PC-3 (cell line): ENCODE measurements around the gene PRKCE. TPM values are rescaled to one million over a fixed set of nuclear protein-coding genes. Genes with fewer than 3 reads are reported as not detected.

Experiments
- ATAC-seq: fragments of 200-7000 bp; cut with Tn5 transposase; 2 replicates; pipeline ENCODE4 v1.9.1; 2020; ENCODE audit warnings: mild to moderate bottlenecking, moderate library complexity
- BruUV-seq: library from RNA; stranded (reverse); fragments of 400-500 nt; replicated peaks from 2 replicates; lab custom pipeline; 2021; lab: Mats Ljungman, UMichigan
- CTCF ChIA-PET: fragments of 300-600 bp; sonication (Branson Sonifier 250); formaldehyde crosslinking; loops from one replicate; lab custom pipeline; 2022; ENCODE audit warnings: antibody characterized with exemption; lab: Charles Lee
- POLR2A ChIA-PET: fragments of 300-600 bp; sonication (Branson Sonifier 250); formaldehyde crosslinking; loops from one replicate; lab custom pipeline; 2022; ENCODE audit warnings: antibody characterized with exemption; ENCODE audit not compliant: unreplicated experiment; lab: Charles Lee
- DNase-seq: peaks from one replicate; pipeline ENCODE4 v3.0.0-alpha.2; 2015
- H2AFZ ChIP-seq: fragments of 300-600 bp; sonication (generic); 2 replicates; pipeline ENCODE4 v1.6.0; 2016; ENCODE audit warnings: antibody characterized with exemption, low read length
- H3F3A ChIP-seq: fragments of 300-600 bp; sonication (generic); one replicate; pipeline ENCODE4 v1.6.0; 2017; ENCODE audit warnings: antibody characterized with exemption, low read length, control low read depth, mild to moderate bottlenecking; ENCODE audit not compliant: unreplicated experiment
- H3K27ac ChIP-seq: fragments of 300-600 bp; sonication (generic); 2 replicates; pipeline ENCODE4 v1.5.1; 2016; ENCODE audit warnings: mild to moderate bottlenecking, low read length
- H3K27me3 ChIP-seq: fragments of 300-600 bp; sonication (generic); 2 replicates; pipeline ENCODE4 v1.6.1; 2016; ENCODE audit warnings: low read length, mixed read lengths
- H3K36me3 ChIP-seq: fragments of 300-600 bp; sonication (generic); 2 replicates; pipeline ENCODE4 v1.6.1; 2016; ENCODE audit warnings: low read depth, mixed run types, low read length, mixed read lengths
- H3K4me1 ChIP-seq: fragments of 300-600 bp; sonication (generic); 2 replicates; pipeline ENCODE4 v1.5.1; 2016; ENCODE audit warnings: low read length; ENCODE audit not compliant: insufficient read depth
- H3K4me2 ChIP-seq: fragments of 300-600 bp; sonication (generic); 2 replicates; pipeline ENCODE4 v1.6.0; 2016; ENCODE audit warnings: low read length
- H3K4me3 ChIP-seq: fragments of 300-600 bp; sonication (generic); 2 replicates; pipeline ENCODE4 v1.5.1; 2016; ENCODE audit warnings: mild to moderate bottlenecking, low read length, mixed read lengths
- H3K79me2 ChIP-seq: fragments of 300-600 bp; sonication (generic); 2 replicates; pipeline ENCODE4 v1.6.1; 2017; ENCODE audit warnings: low read length, mixed read lengths
- H3K9ac ChIP-seq: fragments of 300-600 bp; sonication (generic); 2 replicates; pipeline ENCODE4 v1.6.0; 2016; ENCODE audit warnings: mild to moderate bottlenecking, low read length
- H3K9me2 ChIP-seq: fragments of 300-600 bp; sonication (generic); replicated peaks from 2 replicates; pipeline ENCODE4 v1.6.1; 2016; ENCODE audit warnings: mixed run types, low read length, mixed read lengths
- H3K9me3 ChIP-seq: fragments of 300-600 bp; sonication (generic); 2 replicates; pipeline ENCODE4 v1.6.1; 2016; ENCODE audit warnings: low read length, mixed read lengths
- H4K20me1 ChIP-seq: fragments of 300-600 bp; sonication (generic); 2 replicates; pipeline ENCODE4 v1.6.1; 2016; ENCODE audit warnings: low read length, mixed read lengths
- CTCF ChIP-seq: fragments of 300-600 bp; sonication (generic); conservative IDR thresholded peaks from 2 replicates; pipeline ENCODE4 v1.5.1; 2017; ENCODE audit warnings: antibody characterized with exemption, low read depth, mild to moderate bottlenecking, low read length
- EZH2 ChIP-seq: fragments of 300-600 bp; sonication (generic); IDR thresholded peaks from one replicate; pipeline ENCODE4 v1.6.1; 2017; ENCODE audit warnings: antibody characterized with exemption, mild to moderate bottlenecking, low read length; ENCODE audit not compliant: unreplicated experiment
- EZH2phosphoT487 ChIP-seq: fragments of 300-600 bp; sonication (generic); IDR thresholded peaks from 2 replicates; pipeline ENCODE4 v1.6.1; 2018; ENCODE audit warnings: mild to moderate bottlenecking, antibody characterized with exemption, low read length, borderline replicate concordance
- intact Hi-C: fragments of 100-400 bp; cut with micrococcal nuclease; formaldehyde crosslinking; loops from 2 replicates; pipeline ENCODE4 v1.9.0; 2023
- total RNA-seq: library from RNA; depleted of rRNA; stranded (reverse); fragments of >200 nt; gene quantifications from 2 replicates; pipeline ENCODE4 v1.2.3, GENCODE V29; 2014; rRNA removed

Gene PRKCE
- total RNA-seq, 1 experiment from 2014 or later, result 7.0 TPM

DNA sequence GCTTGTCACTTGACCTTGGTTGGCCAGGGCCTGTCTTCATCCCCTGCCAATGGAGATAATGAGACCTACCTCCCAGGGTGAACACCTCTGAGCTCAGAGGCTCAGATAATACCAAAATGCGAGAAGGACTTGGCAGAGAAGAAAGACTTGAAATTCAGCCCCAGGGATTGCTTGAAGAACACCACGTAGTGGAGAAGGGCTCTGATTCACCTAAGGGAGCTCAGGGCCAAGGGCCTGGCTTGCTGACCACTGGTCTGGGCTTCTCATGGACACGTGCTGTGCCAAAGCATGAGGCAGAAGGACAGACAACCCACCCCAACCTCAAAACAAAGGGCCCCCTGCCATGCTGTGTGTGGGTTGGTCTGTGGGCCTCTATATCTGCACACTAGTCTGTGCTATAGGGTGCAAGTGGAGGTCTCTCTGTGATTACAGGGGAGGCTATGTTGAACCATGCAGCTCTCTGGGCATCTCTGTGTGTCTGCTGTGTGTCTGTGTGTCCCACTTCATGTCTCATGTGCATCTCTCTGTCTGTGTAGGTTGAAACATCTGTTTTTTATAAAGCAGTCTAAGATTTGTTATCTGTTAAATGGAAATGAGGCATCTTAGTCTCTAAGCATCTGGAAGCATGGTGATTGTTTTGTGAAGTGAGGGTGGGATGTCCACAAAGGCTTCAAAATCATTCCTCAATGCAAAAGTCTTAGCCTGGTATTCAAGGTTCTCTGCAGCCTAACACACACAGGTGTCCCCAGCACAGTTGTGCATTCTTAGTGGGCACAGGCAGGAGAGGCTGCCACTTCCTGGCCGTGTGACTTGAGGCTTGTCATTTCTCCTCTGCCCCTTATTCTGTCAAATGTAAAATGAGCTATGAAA lies 584.8 kb downstream of the PRKCE start:
- Histone ChIP-seq H3K36me3 (no peaks in the 10 kb centered on the region), H2AFZ (no peak overlapping the region), H3K4me1 (peaks cover 2% of the 10 kb centered on the region; the same call in 1 of the 2 replicates), H4K20me1 (no peaks in the 10 kb centered on the region), H3F3A (no peaks in the 10 kb centered on the region), H3K9me2 (no peaks in the 10 kb centered on the region), H3K4me2 (no peak overlapping the region), H3K27me3 (no peaks in the 10 kb centered on the region), H3K4me3 (no peak overlapping the region), H3K9ac (no peak overlapping the region), H3K27ac (no peak overlapping the region), H3K9me3 (no peaks in the 10 kb centered on the region), H3K79me2 (no peaks in the 10 kb centered on the region)
- ATAC-seq (no peak), DNase-seq (no peak)
- ChIA-PET CTCF (no interaction called here), POLR2A (no interaction called here)
- no peak for TF ChIP-seq EZH2phosphoT487
- no peak for TF ChIP-seq CTCF
- intact Hi-C loops, result no loop called here
- BruUV-seq, result no TSS peak

- POLR2A ChIA-PET, result no interaction called here
- CTCF ChIA-PET, result no interaction called here
- DNase-seq (no peak), ATAC-seq (no peak)
- Histone ChIP-seq H2AFZ (no peak overlapping the region), H3K27ac (no peak overlapping the region), H3K27me3 (no peaks in the 10 kb centered on the region), H4K20me1 (no peaks in the 10 kb centered on the region), H3K9me3 (no peaks in the 10 kb centered on the region), H3K4me2 (no peak overlapping the region), H3K4me1 (peaks cover 6% of the 10 kb centered on the region; the same call in 1 of the 2 replicates), H3K9me2 (no peaks in the 10 kb centered on the region), H3K79me2 (no peaks in the 10 kb centered on the region), H3K4me3 (no peak overlapping the region), H3K36me3 (no peaks in the 10 kb centered on the region), H3F3A (no peaks in the 10 kb centered on the region), H3K9ac (no peak overlapping the region)
- TF ChIP-seq CTCF, result no peak
- TF ChIP-seq EZH2, result no peak
- TF ChIP-seq EZH2phosphoT487, result no peak
- BruUV-seq, result no TSS peak
- intact Hi-C loops, result no loop called here
Measured at GRCh38 chr2:46236876-46237859, 585.7 kb downstream of the PRKCE start.

Other genes with a start within 250 kb of the PRKCE start
- gene SRBD1, start 40.4 kb upstream of the PRKCE start, total RNA-seq, result 19.8 and 20.8 TPM in 2 replicates